Smooth muscle cell (in vitro differentiated cells): Measurements from ENCODE around the gene BHLHE40. TPM values are rescaled to one million over a fixed set of nuclear protein-coding genes. Genes with fewer than 3 reads are reported as not detected.
A peak's percentile ranks its signal among the peaks of the same experiment; 100 is the strongest.

ENCODE experiments used
- DNase-seq: peaks from one replicate; lab custom pipeline; 2025; ENCODE audit not compliant: unreplicated experiment; lab: John Stamatoyannopoulos, UW
- H2AFZ ChIP-seq: fragments of 200-600 bp; sonication (generic); 2 replicates; pipeline ENCODE4 v1.6.0; 2016; ENCODE audit warnings: antibody characterized with exemption, low read depth, mild to moderate bottlenecking
- H3F3A ChIP-seq: fragments of 200-600 bp; sonication (generic); 2 replicates; pipeline ENCODE4 v1.6.0; 2017; ENCODE audit warnings: antibody characterized with exemption, low read depth
- H3K27ac ChIP-seq: fragments of 200-600 bp; sonication (generic); 2 replicates; pipeline ENCODE4 v1.5.1; 2016; ENCODE audit warnings: low read depth, mild to moderate bottlenecking
- H3K27me3 ChIP-seq: fragments of 200-600 bp; sonication (generic); 2 replicates; pipeline ENCODE4 v1.6.1; 2016; ENCODE audit warnings: low read depth, mild to moderate bottlenecking
- H3K36me3 ChIP-seq: fragments of 200-600 bp; sonication (generic); 2 replicates; pipeline ENCODE4 v1.5.1; 2016; ENCODE audit warnings: low read depth
- H3K4me1 ChIP-seq: fragments of 200-600 bp; sonication (generic); 2 replicates; pipeline ENCODE4 v1.5.1; 2016; ENCODE audit warnings: low read depth
- H3K4me2 ChIP-seq: fragments of 200-600 bp; sonication (generic); 2 replicates; pipeline ENCODE4 v1.6.0; 2016; ENCODE audit warnings: mild to moderate bottlenecking
- H3K4me3 ChIP-seq: fragments of 200-600 bp; sonication (generic); 2 replicates; pipeline ENCODE4 v1.5.1; 2016; ENCODE audit warnings: mild to moderate bottlenecking
- H3K79me2 ChIP-seq: fragments of 200-600 bp; sonication (generic); 2 replicates; pipeline ENCODE4 v1.6.0; 2016; ENCODE audit warnings: low read depth, mild to moderate bottlenecking
- H3K9ac ChIP-seq: fragments of 200-600 bp; sonication (generic); 2 replicates; pipeline ENCODE4 v1.6.0; 2016; ENCODE audit warnings: low read depth
- H3K9me3 ChIP-seq: fragments of 200-600 bp; sonication (generic); replicated peaks from 2 replicates; pipeline ENCODE4 v1.5.1; 2016; ENCODE audit warnings: low read depth
- H4K20me1 ChIP-seq: fragments of 200-600 bp; sonication (generic); 2 replicates; pipeline ENCODE4 v1.6.0; 2016; ENCODE audit warnings: low read depth
- CTCF ChIP-seq: fragments of 200-600 bp; sonication (generic); IDR thresholded peaks from 2 replicates; pipeline ENCODE4 v1.5.1; 2017; ENCODE audit warnings: borderline replicate concordance, mild to moderate bottlenecking, antibody characterized with exemption; ENCODE audit not compliant: insufficient read depth, poor library complexity, severe bottlenecking
- WGBS: methylation state at CpG from one replicate; pipeline ENCODE4 v1.1.7; 2016; ENCODE audit warnings: low lambda C conversion rate; 5-methylcytosine and 5-hydroxymethylcytosine counted together
- polyA plus RNA-seq: library from polyadenylated mRNA; unstranded; fragments of >200 nt; fragmentation: Nextera tagmentation; extraction: Ambion mirVana; gene quantifications from 2 replicates; pipeline ENCODE4 v1.2.1, GENCODE V29; 2016
- total RNA-seq: library from RNA; depleted of rRNA; stranded (reverse); fragments of >200 nt; gene quantifications from 2 replicates; pipeline ENCODE4 v1.2.3, GENCODE V29; 2014

The BHLHE40 gene
- total and polyA plus RNA-seq, 2 experiments from 2014 or later = 195 to 209 TPM

DNA sequence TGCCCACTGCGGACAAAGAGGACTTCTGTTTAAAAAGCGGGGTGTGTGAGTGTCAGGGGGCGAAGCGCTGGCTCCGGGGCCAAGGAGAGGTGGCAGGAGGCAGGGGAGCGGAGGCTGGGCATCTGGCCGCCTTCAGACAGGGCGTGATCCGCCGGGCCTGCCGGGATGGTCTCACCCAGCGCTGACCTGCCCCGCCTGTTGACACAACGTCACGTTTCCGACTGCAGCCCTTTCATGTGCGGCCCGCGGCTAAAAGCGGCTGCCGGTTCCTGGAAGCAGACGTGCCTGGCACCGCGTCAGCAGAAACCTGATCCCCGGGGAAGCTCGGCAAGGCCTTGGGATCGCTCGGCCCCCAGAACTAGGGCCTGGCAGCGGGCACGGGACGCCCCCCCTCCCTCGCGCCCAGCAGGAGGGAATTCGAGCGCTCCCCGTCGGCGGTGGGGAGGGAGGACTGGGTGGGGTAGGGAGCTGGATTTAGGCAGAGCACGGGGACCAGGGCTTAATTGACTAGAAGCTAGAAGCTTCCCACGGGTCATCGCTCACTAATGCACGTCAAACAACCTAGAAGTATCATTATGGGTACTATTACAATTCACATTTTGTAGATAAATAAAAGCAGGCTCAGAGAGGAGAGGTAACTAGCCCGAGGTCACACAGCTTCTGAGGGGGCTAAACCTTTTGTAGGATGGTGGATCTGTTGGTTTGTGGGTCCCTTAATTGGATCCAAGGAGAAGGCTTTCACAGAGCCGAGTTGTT is 7.7 kb downstream of the BHLHE40 start:
- Histone ChIP-seq H3K4me3 (peak overlapping the region; percentile 39), H3K4me1 (peaks cover 18% of the 10 kb centered on the region), H3F3A (peaks cover 31% of the 10 kb centered on the region), H3K9ac (peak overlapping the region; percentile 98), H3K27me3 (no peaks in the 10 kb centered on the region), H3K9me3 (no peaks in the 10 kb centered on the region), H2AFZ (no peak overlapping the region), H3K36me3 (no peaks in the 10 kb centered on the region), H3K79me2 (peaks cover 33% of the 10 kb centered on the region), H3K27ac (peak overlapping the region; percentile 99), H3K4me2 (peak overlapping the region; percentile 99), H4K20me1 (peaks cover 25% of the 10 kb centered on the region)
- no peak for TF ChIP-seq CTCF
- DNase-seq = peak; percentile 76
- WGBS = 3% methylated on average over 42 of the region's 44 CpGs

GRCh38 chr3:4987538-4988296 is 8.5 kb downstream of the BHLHE40 start:
- peaks cover 17% of the 10 kb centered on the region for H4K20me1 ChIP-seq
- WGBS = 90% methylated on average over 6 of the region's 6 CpGs
- peak overlapping the region; percentile 99 for H3K27ac ChIP-seq
- no peak for DNase-seq
- H3K27me3 ChIP-seq = no peaks in the 10 kb centered on the region
- H3K36me3 ChIP-seq = no peaks in the 10 kb centered on the region
- H3K9me3 ChIP-seq = no peaks in the 10 kb centered on the region
- no peak overlapping the region for H2AFZ ChIP-seq
- H3K79me2 ChIP-seq = peaks cover 25% of the 10 kb centered on the region
- no peak for TF ChIP-seq CTCF
- peak overlapping the region; percentile 63 for H3K9ac ChIP-seq
- peak overlapping the region; percentile 28 for H3K4me3 ChIP-seq
- H3F3A ChIP-seq = peaks cover 24% of the 10 kb centered on the region
- H3K4me1 ChIP-seq = peaks cover 18% of the 10 kb centered on the region
- H3K4me2 ChIP-seq = peak overlapping the region; percentile 49

GRCh38 chr3:4988983-4989834 is 10.0 kb downstream of the BHLHE40 start:
- no peak for DNase-seq
- no peak overlapping the region for H3K4me3 ChIP-seq
- no peaks in the 10 kb centered on the region for H3K9me3 ChIP-seq
- no peak overlapping the region for H2AFZ ChIP-seq
- H3K9ac ChIP-seq = no peak overlapping the region
- 61% methylated on average over 13 of the region's 13 CpGs for WGBS
- peak overlapping the region; percentile 39 for H3K27ac ChIP-seq
- H3K4me2 ChIP-seq = no peak overlapping the region
- H3K79me2 ChIP-seq = peaks cover 11% of the 10 kb centered on the region
- no peak for TF ChIP-seq CTCF
- H3K27me3 ChIP-seq = no peaks in the 10 kb centered on the region
- peaks cover 4% of the 10 kb centered on the region for H4K20me1 ChIP-seq
- H3F3A ChIP-seq = peaks cover 21% of the 10 kb centered on the region
- peaks cover 15% of the 10 kb centered on the region for H3K4me1 ChIP-seq
- no peaks in the 10 kb centered on the region for H3K36me3 ChIP-seq
